KOPT-K1 (cell line): Measurements from ENCODE around the gene ARCN1.

Source experiments
- H3K27ac ChIP-seq: fragments of 200-600 bp; sonication (generic); 2 replicates; pipeline ENCODE4 v1.5.1; 2016; ENCODE audit warnings: antibody characterized with exemption, mild to moderate bottlenecking, low read depth, low read length; ENCODE audit not compliant: poor library complexity, severe bottlenecking
- H3K36me3 ChIP-seq: fragments of 200-600 bp; sonication (generic); 2 replicates; pipeline ENCODE4 v1.5.1; 2017; ENCODE audit warnings: antibody characterized with exemption, mild to moderate bottlenecking, low read length, moderate library complexity; ENCODE audit not compliant: insufficient read depth
- H3K9me3 ChIP-seq: fragments of 200-600 bp; sonication (generic); 2 replicates; pipeline ENCODE4 v1.5.1; 2017; ENCODE audit warnings: antibody characterized with exemption, low read length, mild to moderate bottlenecking; ENCODE audit not compliant: insufficient read depth, poor library complexity, severe bottlenecking

Gene ARCN1

DNA sequence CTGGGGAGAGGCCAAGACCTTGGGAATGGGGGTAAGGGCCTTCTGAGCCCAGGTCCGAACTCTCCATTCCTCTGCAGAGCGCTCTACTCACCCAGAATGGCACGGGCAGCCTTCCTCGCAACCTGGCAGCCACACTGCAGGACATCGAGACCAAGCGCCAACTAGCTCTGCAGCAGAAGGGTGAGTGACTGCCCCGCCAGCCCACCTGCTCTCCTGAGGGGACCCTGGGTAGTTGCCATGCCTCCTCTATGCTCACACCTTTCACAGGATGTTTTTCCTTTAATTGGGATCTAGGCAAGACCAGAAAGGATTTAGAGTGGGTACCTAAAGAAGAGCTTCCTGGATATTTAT, 71.8 kb downstream of the ARCN1 start:
- no peaks in the 10 kb centered on the region for H3K36me3 ChIP-seq
- H3K9me3 ChIP-seq, result no peaks in the 10 kb centered on the region
- H3K27ac ChIP-seq, result no peak overlapping the region

DNA sequence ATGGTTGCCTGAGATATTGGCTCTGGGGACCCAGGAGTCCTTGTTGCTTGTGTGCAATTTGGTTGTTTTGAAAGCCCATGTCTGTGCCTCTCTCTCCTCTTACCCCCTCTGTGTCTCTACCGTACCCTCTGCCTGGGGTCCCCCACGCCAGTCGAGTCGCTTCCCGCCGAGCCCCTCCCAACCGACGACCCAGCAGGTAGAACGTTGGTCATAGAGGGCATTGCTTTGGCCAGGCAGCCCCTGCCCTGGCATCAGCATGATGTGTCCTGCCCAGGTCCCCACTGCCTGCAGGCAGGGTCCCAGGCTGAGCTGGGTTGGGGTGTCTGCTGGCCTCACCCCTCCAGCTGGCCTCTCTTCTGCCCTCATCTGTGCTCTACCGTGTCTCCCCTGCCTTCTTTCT, 72.3 kb downstream of the ARCN1 start:
- Histone ChIP-seq H3K9me3 (no peaks in the 10 kb centered on the region), H3K36me3 (no peaks in the 10 kb centered on the region), H3K27ac (no peak overlapping the region)

DNA sequence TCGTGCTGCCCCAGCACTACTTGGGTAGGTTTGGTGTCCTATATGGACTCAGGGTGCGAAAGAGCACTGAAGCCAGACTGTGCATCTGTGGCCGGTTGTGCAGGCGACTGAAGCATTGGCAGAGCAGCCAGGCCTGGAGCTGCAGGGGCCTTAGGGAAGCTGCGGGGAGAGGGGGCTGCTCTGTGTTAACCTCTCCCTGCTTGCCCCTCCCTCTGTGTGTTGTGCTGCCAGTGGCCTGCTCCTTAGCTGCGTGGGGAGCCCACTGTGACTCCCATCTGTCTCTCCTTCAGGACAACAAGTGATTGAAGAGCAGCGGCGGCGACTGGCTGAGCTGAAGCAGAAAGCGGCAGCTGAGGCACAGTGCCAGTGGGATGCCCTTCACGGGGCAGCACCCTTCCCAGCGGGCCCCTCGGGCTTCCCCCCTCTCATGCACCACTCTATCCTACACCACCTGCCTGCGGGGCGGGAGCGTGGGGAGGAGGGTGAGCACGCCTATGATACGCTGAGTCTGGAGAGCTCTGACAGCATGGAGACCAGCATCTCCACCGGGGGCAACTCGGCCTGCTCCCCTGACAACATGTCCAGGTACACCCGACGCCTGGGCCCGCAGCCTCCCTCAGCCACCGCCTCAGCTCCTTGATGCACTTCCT, 73.0 kb downstream of the ARCN1 start:
- no peaks in the 10 kb centered on the region for H3K9me3 ChIP-seq
- no peak overlapping the region for H3K27ac ChIP-seq
- H3K36me3 ChIP-seq, result no peaks in the 10 kb centered on the region

DNA sequence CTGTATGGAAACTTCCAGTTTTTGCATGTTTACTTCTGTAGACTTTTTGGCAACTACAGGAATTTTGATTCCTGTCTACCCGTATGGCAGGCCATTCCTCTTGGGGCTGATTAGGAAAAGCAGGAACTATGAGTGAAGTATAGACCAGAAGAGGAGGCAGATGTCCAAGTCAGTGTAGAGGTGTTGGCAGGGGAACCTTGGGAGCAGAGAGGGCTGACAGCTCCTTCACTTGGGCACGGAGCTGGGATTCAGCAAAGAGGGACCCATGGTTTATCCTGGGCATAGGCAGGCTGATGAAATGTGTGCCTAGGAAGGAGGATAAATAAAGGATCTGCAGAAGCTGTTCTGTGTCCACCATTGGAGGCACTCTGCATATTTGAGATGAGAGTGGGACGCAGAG, 74.2 kb downstream of the ARCN1 start:
- H3K27ac ChIP-seq, result no peak overlapping the region
- H3K36me3 ChIP-seq, result no peaks in the 10 kb centered on the region
- H3K9me3 ChIP-seq, result no peaks in the 10 kb centered on the region

DNA sequence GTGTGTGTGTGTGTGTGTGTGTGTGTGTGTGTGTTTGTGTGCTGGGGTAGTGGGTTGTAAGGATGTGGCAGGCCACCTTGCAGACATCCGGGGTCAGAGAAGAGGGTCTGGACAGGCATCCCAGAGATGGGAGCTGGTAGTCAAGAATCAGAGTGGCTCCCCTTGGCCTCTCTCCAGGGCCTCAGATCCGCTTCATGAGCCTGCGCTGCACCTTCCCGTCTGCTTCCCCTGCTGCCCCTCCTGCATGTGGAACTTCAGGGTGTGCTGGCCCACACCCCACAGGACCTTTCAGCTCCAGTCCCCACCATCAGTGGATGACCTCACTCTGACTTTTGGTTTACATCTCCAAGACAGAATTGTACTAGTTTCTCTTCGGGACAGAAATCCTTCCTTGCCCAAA, 76.1 kb downstream of the ARCN1 start:
- H3K36me3 ChIP-seq, result no peaks in the 10 kb centered on the region
- H3K9me3 ChIP-seq, result no peaks in the 10 kb centered on the region

DNA sequence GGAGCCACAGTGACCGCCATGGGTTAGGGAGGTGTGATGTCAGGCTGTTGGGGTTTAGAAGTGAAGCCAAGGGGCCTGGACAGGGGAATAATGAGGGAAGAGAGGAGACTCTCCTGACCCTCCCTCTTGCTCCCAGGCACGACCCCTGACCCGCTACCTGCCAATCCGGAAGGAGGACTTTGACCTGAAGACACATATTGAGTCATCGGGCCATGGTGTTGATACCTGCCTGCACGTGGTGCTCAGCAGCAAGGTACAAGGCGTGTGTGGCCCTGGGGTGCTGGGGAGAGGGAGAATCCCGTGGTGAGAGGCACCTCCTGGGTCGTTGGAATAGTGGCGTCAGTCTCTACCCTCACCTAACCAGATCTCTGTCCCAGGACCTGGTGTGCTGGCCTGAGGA, 77.7 kb downstream of the ARCN1 start:
- no peaks in the 10 kb centered on the region for H3K36me3 ChIP-seq
- no peak overlapping the region for H3K27ac ChIP-seq
- no peaks in the 10 kb centered on the region for H3K9me3 ChIP-seq

More for the DNA sequence above, 76.1 kb downstream of the ARCN1 start:
- H3K27ac ChIP-seq, result no peak overlapping the region

DNA sequence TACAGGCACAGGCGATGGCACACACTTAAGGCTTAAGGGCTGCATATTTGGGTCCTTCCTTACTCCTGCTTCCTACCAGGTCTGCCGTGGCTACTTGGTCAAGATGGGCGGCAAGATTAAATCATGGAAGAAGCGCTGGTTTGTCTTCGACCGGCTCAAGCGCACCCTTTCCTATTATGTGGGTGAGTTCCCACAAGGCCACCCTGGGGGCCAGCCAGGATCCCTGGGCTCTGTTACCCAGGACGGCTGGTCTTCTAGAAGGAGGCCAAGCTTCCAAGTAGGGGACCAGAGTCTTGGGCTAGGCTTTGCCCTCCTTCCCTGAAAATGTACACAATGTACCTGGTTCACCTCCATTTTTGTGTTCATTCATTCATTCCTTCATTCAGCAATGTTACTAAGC, 78.2 kb downstream of the ARCN1 start:
- no peaks in the 10 kb centered on the region for H3K36me3 ChIP-seq
- H3K9me3 ChIP-seq, result no peaks in the 10 kb centered on the region
- no peak overlapping the region for H3K27ac ChIP-seq

DNA sequence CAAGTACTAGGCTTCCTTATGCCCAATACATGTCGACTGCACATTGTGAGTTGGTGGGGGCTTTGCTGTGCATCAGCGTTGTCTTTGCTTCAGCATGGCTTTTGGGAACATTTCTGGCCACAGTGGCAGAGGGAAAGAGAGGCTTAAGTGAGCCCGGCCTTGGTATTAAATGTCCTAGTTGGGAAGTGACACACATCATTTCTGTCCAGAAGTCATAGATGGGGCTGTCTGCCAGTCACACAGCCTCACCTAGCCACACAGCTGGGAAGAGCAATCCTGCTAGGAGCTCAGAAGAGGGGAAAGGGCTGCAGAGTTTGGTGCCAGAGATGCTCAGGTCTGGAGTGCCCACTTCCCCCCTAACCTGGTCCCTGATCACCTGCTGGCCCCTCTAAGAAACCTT, 79.6 kb downstream of the ARCN1 start:
- Histone ChIP-seq H3K36me3 (no peaks in the 10 kb centered on the region), H3K9me3 (no peaks in the 10 kb centered on the region), H3K27ac (no peak overlapping the region)
